HT-29 (cell line): ENCODE results near the gene DAAM1. TPM values are rescaled to one million over a fixed set of nuclear protein-coding genes. Genes with fewer than 3 reads are reported as not detected.
A peak's percentile ranks its signal among the peaks of the same experiment; 100 is the strongest.

Experiments used
- DNase-seq: peaks from one replicate; pipeline ENCODE4 v3.0.0-alpha.2; 2015; ENCODE audit warnings: low spot score
- total RNA-seq: library from RNA; depleted of rRNA; stranded (reverse); fragments of >200 nt; shearing (Covaris generic); gene quantifications from 2 replicates; pipeline ENCODE4 v1.2.3, GENCODE V29; 2014

Gene DAAM1
- total RNA-seq, 1 experiment from 2014 or later: 2.6 TPM

GRCh38 chr14:59313658-59314608, 125.5 kb downstream of the DAAM1 start:
- DNase-seq: no peak

- no peak for DNase-seq
Measured at GRCh38 chr14:59314953-59315599, 126.6 kb downstream of the DAAM1 start.

- no peak for DNase-seq
Measured at GRCh38 chr14:59316151-59316830, 127.8 kb downstream of the DAAM1 start.

DNA sequence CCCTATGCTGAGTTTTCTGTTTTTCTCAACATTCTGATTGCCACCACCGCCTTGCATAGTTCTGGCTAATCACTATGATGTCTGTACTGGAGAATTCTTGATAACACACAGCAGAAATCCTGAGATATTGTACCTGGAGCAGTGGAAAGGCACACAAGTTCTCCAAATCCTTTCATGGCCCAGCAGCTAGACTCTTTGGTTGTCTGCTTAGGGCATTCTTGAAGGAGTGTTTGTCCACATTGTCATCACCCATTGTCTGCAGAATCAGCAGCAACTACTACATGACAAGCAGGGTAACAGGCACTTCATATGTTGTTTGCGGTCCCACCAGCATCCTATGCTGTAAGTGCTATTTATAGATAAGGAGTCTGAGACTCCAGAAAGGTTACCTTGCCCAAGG, 128.9 kb downstream of the DAAM1 start:
- no peak for DNase-seq

GRCh38 chr14:59317798-59318505, 129.5 kb downstream of the DAAM1 start:
- DNase-seq: no peak

GRCh38 chr14:59318908-59319307, 130.4 kb downstream of the DAAM1 start:
- no peak for DNase-seq

- no peak for DNase-seq
Measured at GRCh38 chr14:59320361-59320760, 131.9 kb downstream of the DAAM1 start.

GRCh38 chr14:59320763-59321625, 132.5 kb downstream of the DAAM1 start:
- no peak for DNase-seq

GRCh38 chr14:59321626-59321949, 133.1 kb downstream of the DAAM1 start:
- peak; percentile 38 for DNase-seq

GRCh38 chr14:59325906-59326305, 137.4 kb downstream of the DAAM1 start:
- no peak for DNase-seq

- DNase-seq: no peak
Measured at GRCh38 chr14:59328454-59328853, 140.0 kb downstream of the DAAM1 start.

DNA sequence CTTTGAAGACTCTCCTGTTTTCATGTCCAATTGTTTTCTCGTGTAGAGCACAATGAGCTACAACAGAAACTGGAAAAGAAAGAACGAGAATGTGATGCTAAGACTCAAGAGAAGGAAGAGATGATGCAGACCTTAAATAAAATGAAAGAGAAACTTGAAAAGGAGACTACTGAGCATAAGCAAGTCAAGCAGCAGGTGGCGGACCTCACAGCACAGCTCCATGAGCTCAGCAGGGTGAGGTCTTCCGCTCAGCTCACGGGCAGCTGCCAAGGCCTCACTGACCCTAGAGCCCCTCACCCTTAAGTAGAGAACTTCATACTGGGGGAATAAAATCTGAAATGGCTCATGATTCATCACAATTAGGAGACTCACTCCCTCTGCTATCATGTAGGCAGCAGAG, 142.0 kb downstream of the DAAM1 start:
- DNase-seq: no peak

GRCh38 chr14:59331217-59331616, 142.8 kb downstream of the DAAM1 start:
- no peak for DNase-seq

- DNase-seq: no peak
Measured at GRCh38 chr14:59332727-59333126, 144.3 kb downstream of the DAAM1 start.

GRCh38 chr14:59333235-59333634, 144.8 kb downstream of the DAAM1 start:
- DNase-seq: no peak

GRCh38 chr14:59333668-59334067, 145.2 kb downstream of the DAAM1 start:
- no peak for DNase-seq

GRCh38 chr14:59334253-59334652, 145.8 kb downstream of the DAAM1 start:
- no peak for DNase-seq

DNA sequence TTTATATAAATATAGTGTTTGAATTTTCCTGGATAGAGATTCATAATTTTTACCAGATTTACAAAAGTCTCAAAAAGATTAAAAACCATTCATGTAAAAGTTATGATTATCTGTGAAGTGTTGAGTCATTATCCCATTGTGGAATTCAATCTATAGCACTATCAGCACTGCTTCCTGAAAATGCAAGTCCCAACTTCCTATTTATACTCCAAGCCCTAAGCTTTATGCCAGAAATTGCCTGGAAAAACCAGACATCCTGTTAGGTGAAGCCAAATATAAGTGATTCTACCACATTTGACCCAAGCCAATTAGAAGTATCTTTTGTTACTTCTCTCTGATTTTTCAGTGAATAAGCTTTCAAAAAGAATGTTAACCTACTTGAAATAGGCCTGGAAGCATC, 147.6 kb downstream of the DAAM1 start:
- DNase-seq: no peak

DNA sequence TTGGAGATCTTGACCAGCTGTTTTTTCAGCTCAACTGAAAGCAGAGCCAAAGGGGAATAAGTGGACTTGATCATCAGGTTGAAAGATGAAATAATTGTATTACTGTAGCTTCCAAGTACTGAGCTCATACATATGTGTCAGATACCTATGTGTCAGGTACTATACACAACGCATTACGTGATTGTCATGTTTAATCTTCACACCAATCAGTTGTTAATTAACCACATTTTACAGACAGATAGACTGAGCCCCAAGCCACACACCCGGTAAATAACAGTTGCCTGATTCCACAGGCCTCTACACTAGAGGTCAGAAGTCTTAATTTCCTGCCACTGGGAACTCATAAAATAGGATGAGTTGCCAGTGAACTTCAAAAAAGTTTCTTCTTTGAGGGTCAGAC, 148.2 kb downstream of the DAAM1 start:
- no peak for DNase-seq

GRCh38 chr14:59337141-59337611, 148.7 kb downstream of the DAAM1 start:
- DNase-seq: no peak

DNA sequence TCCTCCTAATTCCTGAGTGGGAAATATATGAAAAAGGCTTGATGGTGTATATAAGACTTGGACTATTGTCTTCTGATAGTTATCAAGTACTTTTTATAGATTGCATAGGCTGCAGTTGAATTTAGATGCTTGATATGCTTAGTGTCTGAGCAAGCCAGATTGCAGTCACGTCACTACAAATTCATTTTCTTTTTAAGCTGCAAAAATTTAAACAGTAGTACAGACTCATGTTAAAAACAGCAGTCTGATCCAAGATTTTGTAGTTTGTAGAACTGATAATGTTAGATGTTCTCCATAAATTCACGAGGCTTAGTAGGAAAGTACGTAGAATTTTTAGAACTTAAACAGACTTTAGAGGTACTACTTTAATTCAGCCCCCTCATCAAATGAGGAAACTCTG, 150.3 kb downstream of the DAAM1 start:
- no peak for DNase-seq
